HepG2 (cell line): ENCODE measurements around the gene CHKA. TPM values are rescaled to one million over a fixed set of nuclear protein-coding genes. Genes with fewer than 3 reads are reported as not detected.

ENCODE experiments used
- HMGXB4 ChIP-seq, 2 experiments: sonication (generic) in 1 of 2; formaldehyde crosslinking in 1 of 2; IDR thresholded peaks; 2 replicates each; pipeline versions ENCODE4 v1.4.0 to v1.6.1; 2018 to 2020; ENCODE audit warnings: missing genetic modification reagents in 2 of 2, borderline replicate concordance in 1 of 2, low read depth in 1 of 2, mild to moderate bottlenecking in 1 of 2, missing biosample characterization in 1 of 2
- MLXIP ChIP-seq: sonication (generic); formaldehyde crosslinking; IDR thresholded peaks from 2 replicates; pipeline ENCODE4 v1.9.0; 2021; ENCODE audit warnings: missing genetic modification reagents, borderline replicate concordance
- TRIM22 ChIP-seq: fragments of 450-650 bp; IDR thresholded peaks from 2 replicates; pipeline ENCODE4 v1.6.1; 2017
- ZC3H13 ChIP-seq: sonication (generic); formaldehyde crosslinking; IDR thresholded peaks from 2 replicates; pipeline ENCODE4 v1.8.1; 2023; ENCODE audit warnings: mild to moderate bottlenecking, missing genetic modification reagents, moderate library complexity
- ZNF318 ChIP-seq: sonication (generic); formaldehyde crosslinking; IDR thresholded peaks from 2 replicates; pipeline ENCODE4 v1.4.0; 2020; ENCODE audit warnings: mild to moderate bottlenecking, missing genetic modification reagents
- ZNF784 ChIP-seq: sonication (generic); formaldehyde crosslinking; IDR thresholded peaks from 2 replicates; pipeline ENCODE4 v1.5.1; 2020; ENCODE audit warnings: missing genetic modification reagents, mild to moderate bottlenecking, borderline replicate concordance
- polyA plus RNA-seq, 8 experiments: library from polyadenylated mRNA; depleted of rRNA in 3 of 8; stranded (reverse) in 7 of 8; unstranded in 1 of 8; fragments of >200 nt; fragmentation: Illumina TruSeq in 4 of 8; extraction: Trizol in 4 of 8; gene quantifications; 2 replicates each; pipeline versions ENCODE4 v1.2.1 to v1.2.3, GENCODE V29; 2011 to 2016; ENCODE audit warnings: low read depth in 4 of 8, missing spikeins in 1 of 8, mixed read lengths in 1 of 8; ENCODE audit not compliant: insufficient read depth in 1 of 8
- total RNA-seq, 5 experiments: library from RNA; depleted of rRNA; stranded (reverse); fragments of >200 nt; fragmentation: Illumina TruSeq; extraction: Trizol; gene quantifications; 2 replicates each; pipeline ENCODE4 v1.2.3, GENCODE V29; 2016; ENCODE audit warnings: low read depth in 1 of 5

CHKA gene
- total and polyA plus RNA-seq, 2 of the 13 experiments (the other 11 are each of a cell fraction or from before 2014, with no cell fraction given), result 71.6 to 92.7 TPM

- TF ChIP-seq ZNF318, result no peak
- TF ChIP-seq ZNF784, result no peak
- no peak for TF ChIP-seq HMGXB4 (CRISPR knock-in tag; IDR thresholded peaks at IDR 0.05; ENCODE audit: borderline replicate concordance in 1 of 2, low read depth in 1 of 2)
- no peak for TF ChIP-seq MLXIP (CRISPR knock-in tag)
- no peak; the same call in 1 of the 2 replicates for TF ChIP-seq ZC3H13
- TF ChIP-seq TRIM22, result no peak
Observed at GRCh38 chr11:68120273-68121066, 718 bp downstream of the CHKA start (continued).
